GM12878 (cell line): ENCODE results near the gene EAF1. TPM values are rescaled to one million over a fixed set of nuclear protein-coding genes. Genes with fewer than 3 reads are reported as not detected.

ENCODE experiments used
- ATAC-seq: fragments of 200-7000 bp; cut with Tn5 transposase; 3 replicates; pipeline ENCODE4 v1.9.1; 2020; ENCODE audit warnings: mild to moderate bottlenecking, moderate library complexity
- BruUV-seq: library from RNA; stranded (reverse); fragments of 400-500 nt; replicated peaks from 2 replicates; lab custom pipeline; 2021; lab: Mats Ljungman, UMichigan
- CTCF ChIA-PET: fragments of 300-600 bp; sonication (Branson Sonifier 250); formaldehyde crosslinking; extraction: SDS; loops from one replicate; lab custom pipeline; 2021; ENCODE audit warnings: inconsistent platforms; lab: Yijun Ruan, JAX
- POLR2A ChIA-PET: fragments of 350-600 bp; formaldehyde crosslinking; extraction: SDS; loops from one replicate; lab custom pipeline; 2021; ENCODE audit warnings: inconsistent platforms; lab: Charles Lee
- RAD21 ChIA-PET: fragments of 300-600 bp; sonication (Branson Sonifier 250); formaldehyde crosslinking; loops from one replicate; lab custom pipeline; 2023; ENCODE audit warnings: antibody characterized with exemption; ENCODE audit not compliant: unreplicated experiment; lab: Charles Lee
- SMC1A ChIA-PET: fragments of 300-600 bp; sonication (Branson Sonifier 250); formaldehyde crosslinking; loops from one replicate; lab custom pipeline; 2023; ENCODE audit not compliant: unreplicated experiment, uncharacterized antibody; lab: Charles Lee
- DNase-seq: peaks from one replicate; pipeline ENCODE4 v3.0.0-alpha.2; 2011; ENCODE audit warnings: low read depth, low spot score
- FAIRE-seq: peaks from 3 replicates; lab custom pipeline; 2011; peaks lifted over from hg19 to GRCh38; lab: Jason Lieb, UNC
- H2AFZ ChIP-seq: 2 replicates; pipeline ENCODE4 v1.6.0; 2011; ENCODE audit warnings: low read depth, low read length, control low read depth; ENCODE audit not compliant: control insufficient read depth
- H3K27ac ChIP-seq: 2 replicates; pipeline ENCODE4 v1.5.1; 2011; ENCODE audit warnings: control low read depth; ENCODE audit not compliant: control insufficient read depth, insufficient read depth
- H3K27me3 ChIP-seq, 2 experiments: replicated peaks in 1 of 2; 2 replicates each; pipeline versions ENCODE4 v1.6.0 to v1.6.1; 2011; ENCODE audit warnings: low read length in 1 of 2; ENCODE audit not compliant: control insufficient read depth in 2 of 2, insufficient read depth in 2 of 2
- H3K36me3 ChIP-seq, 2 experiments: 2 replicates each; pipeline ENCODE4 v1.5.1; 2011; ENCODE audit warnings: low read length in 1 of 2; ENCODE audit not compliant: control insufficient read depth in 2 of 2, insufficient read depth in 2 of 2
- H3K4me1 ChIP-seq: 2 replicates; pipeline ENCODE4 v1.6.1; 2011; ENCODE audit warnings: mild to moderate bottlenecking, low read length, moderate library complexity, mixed read lengths; ENCODE audit not compliant: control insufficient read depth, insufficient read depth
- H3K4me2 ChIP-seq: 2 replicates; pipeline ENCODE4 v1.6.0; 2011; ENCODE audit warnings: control low read depth; ENCODE audit not compliant: control insufficient read depth, insufficient read depth
- H3K4me3 ChIP-seq: fragments of 200-600 bp; sonication (generic); 2 replicates; pipeline ENCODE4 v1.5.1; 2016
- H3K79me2 ChIP-seq: 2 replicates; pipeline ENCODE4 v1.6.0; 2011; ENCODE audit warnings: low read length; ENCODE audit not compliant: control insufficient read depth, insufficient read depth
- H3K9ac ChIP-seq: 2 replicates; pipeline ENCODE4 v1.8.0; 2011; ENCODE audit warnings: low read length, control low read depth, mixed read lengths; ENCODE audit not compliant: control insufficient read depth, insufficient read depth
- H3K9me3 ChIP-seq: replicated peaks from 3 replicates; pipeline ENCODE4 v1.5.1; 2011; ENCODE audit warnings: mild to moderate bottlenecking, low read length; ENCODE audit not compliant: control insufficient read depth, insufficient read depth
- H4K20me1 ChIP-seq: 2 replicates; pipeline ENCODE4 v1.6.0; 2011; ENCODE audit not compliant: control insufficient read depth, insufficient read depth
- BCLAF1 ChIP-seq: fragments of 450-650 bp; IDR thresholded peaks from 2 replicates; pipeline ENCODE4 v1.6.1; 2017; ENCODE audit warnings: antibody characterized with exemption, mild to moderate bottlenecking, moderate library complexity
- CBX5 ChIP-seq: sonication (generic); IDR thresholded peaks from 2 replicates; pipeline ENCODE4 v1.6.1; 2016; ENCODE audit warnings: low read depth, moderate library complexity, mild to moderate bottlenecking, inconsistent platforms
- CHD1 ChIP-seq: IDR thresholded peaks from 2 replicates; pipeline ENCODE4 v1.6.1; 2012; ENCODE audit warnings: low read depth, low read length, improper control_type of control experiment
- FOS ChIP-seq: IDR thresholded peaks from 3 replicates; pipeline ENCODE4 v1.6.1; 2011; ENCODE audit warnings: borderline replicate concordance; ENCODE audit not compliant: insufficient read length; ENCODE audit errors: extremely low read depth
- HCFC1 ChIP-seq: fragments of 150-350 bp; IDR thresholded peaks from 2 replicates; pipeline ENCODE4 v1.6.1; 2014; ENCODE audit warnings: low read length
- IRF3 ChIP-seq: fragments of 450-650 bp; IDR thresholded peaks from 2 replicates; pipeline ENCODE4 v1.6.1; 2014; ENCODE audit warnings: mild to moderate bottlenecking
- MAX ChIP-seq: IDR thresholded peaks from 2 replicates; pipeline ENCODE4 v1.6.1; 2012; ENCODE audit warnings: low read depth, low read length, improper control_type of control experiment
- POU2F2 ChIP-seq: IDR thresholded peaks from 3 replicates; pipeline ENCODE4 v1.6.1; 2011; ENCODE audit warnings: low read depth, mild to moderate bottlenecking, low read length, borderline replicate concordance
- RELB ChIP-seq: fragments of 450-650 bp; IDR thresholded peaks from 2 replicates; pipeline ENCODE4 v1.6.1; 2017; ENCODE audit warnings: low read depth, mild to moderate bottlenecking, moderate library complexity
- REST ChIP-seq: IDR thresholded peaks from 2 replicates; pipeline ENCODE4 v1.6.1; 2012; ENCODE audit warnings: mild to moderate bottlenecking, low read depth, low read length
- RUNX3 ChIP-seq: IDR thresholded peaks from 2 replicates; pipeline ENCODE4 v1.6.1; 2012; ENCODE audit warnings: low read length, inconsistent platforms
- SMAD1 ChIP-seq: fragments of 450-650 bp; IDR thresholded peaks from 2 replicates; pipeline ENCODE4 v1.6.1; 2018; ENCODE audit warnings: mild to moderate bottlenecking, low read depth; ENCODE audit not compliant: partially characterized antibody
- SMAD5 ChIP-seq: IDR thresholded peaks from 2 replicates; pipeline ENCODE4 v1.6.1; 2016; ENCODE audit warnings: antibody characterized with exemption, low read depth
- SP1 ChIP-seq: IDR thresholded peaks from one replicate; pipeline ENCODE4 v1.6.1; 2011; ENCODE audit warnings: low read depth, low read length
- ZNF217 ChIP-seq: fragments of 450-650 bp; IDR thresholded peaks from 2 replicates; pipeline ENCODE4 v1.6.1; 2017; ENCODE audit warnings: antibody characterized with exemption, mild to moderate bottlenecking
- WGBS: methylation state at CpG from one replicate; pipeline ENCODE4 v1.1.6; 2016; ENCODE audit warnings: low lambda C conversion rate; ENCODE audit not compliant: insufficient replicate concordance, insufficient coverage; ENCODE audit errors: missing lambda C conversion rate; 5-methylcytosine and 5-hydroxymethylcytosine counted together
- in situ Hi-C: fragments of 300-500 bp; cut with MboI; formaldehyde crosslinking; loops from 9 replicates; pipeline ENCODE4 v1.14.3; 2018; ENCODE audit warnings: mixed read lengths
- intact Hi-C: fragments of 100-400 bp; cut with micrococcal nuclease; formaldehyde crosslinking; loops from one replicate; pipeline ENCODE4 v1.14.2; 2022; ENCODE audit not compliant: unreplicated experiment
- polyA plus RNA-seq, 11 experiments: library from polyadenylated mRNA; depleted of rRNA in 4 of 11; unstranded in 6 of 11; stranded (reverse) in 5 of 11; fragments of >200 nt; fragmentation: Nextera tagmentation in 4 of 11; fragmentation: Illumina TruSeq in 1 of 11; extraction: Ambion mirVana in 4 of 11; extraction: Trizol in 1 of 11; gene quantifications; 1 replicate in 1 of 11; 2 replicates in 10 of 11; pipeline versions ENCODE4 v1.2.1 to v1.2.3, GENCODE V29; 2011 to 2016; ENCODE audit warnings: inconsistent platforms in 2 of 11, missing spikeins in 2 of 11, low read depth in 1 of 11
- total RNA-seq, 4 experiments: library from RNA; depleted of rRNA in 3 of 4; stranded (reverse); fragments of >200 nt in 3 of 4; fragmentation: Illumina TruSeq in 1 of 4; extraction: Trizol in 1 of 4; gene quantifications; 2 replicates each; pipeline versions ENCODE4 v1.2.1 to v1.2.3, GENCODE V29; 2013 to 2021

Gene EAF1
- total and polyA plus RNA-seq, 10 of the 15 experiments (the other 5 are each of a cell fraction or from before 2014, with no cell fraction given), result 6.8 to 21.6 (median 15.6) TPM

- H3K27ac ChIP-seq, result no peak overlapping the region
- no peak for TF ChIP-seq BCLAF1
- no peak for TF ChIP-seq RELB
- no peak for TF ChIP-seq CHD1
- TF ChIP-seq HCFC1, result no peak
- TF ChIP-seq POU2F2, result no peak
- no peak for TF ChIP-seq REST
- TF ChIP-seq SP1, result no peak
- TF ChIP-seq RUNX3, result no peak
- no peak for TF ChIP-seq MAX
- no peak for TF ChIP-seq IRF3
- TF ChIP-seq SMAD1, result no peak
- no peak for TF ChIP-seq ZNF217
- no peak for TF ChIP-seq SMAD5
- TF ChIP-seq FOS, result no peak
- TF ChIP-seq CBX5, result no peak
- H3K9ac ChIP-seq, result no peak overlapping the region
- ATAC-seq, result no peak
- RAD21 ChIA-PET, result no interaction called here
- H3K36me3 ChIP-seq, result no peaks in the 10 kb centered on the region
- no peak for FAIRE-seq
- no peaks in the 10 kb centered on the region for H3K79me2 ChIP-seq
- no peak for DNase-seq
- CTCF ChIA-PET, result interaction anchor here (1.1 kb wide), 1 partner anchor 53 kb away, joined by 3 read pairs; no protein-coding TSS in a partner anchor
- no peak overlapping the region for H2AFZ ChIP-seq
- no peaks in the 10 kb centered on the region for H3K9me3 ChIP-seq
- in situ Hi-C loops (no loop called here), intact Hi-C loops (no loop called here)
- no peak overlapping the region for H3K4me2 ChIP-seq
- BruUV-seq, result no TSS peak
- no peaks in the 10 kb centered on the region for H3K4me1 ChIP-seq
- POLR2A ChIA-PET, result no interaction called here
- H3K27me3 ChIP-seq, result no peaks in the 10 kb centered on the region
- 85% methylated on average over 7 of the region's 7 CpGs for WGBS
- H4K20me1 ChIP-seq, result no peaks in the 10 kb centered on the region
- no peak overlapping the region for H3K4me3 ChIP-seq
- SMC1A ChIA-PET, result interaction anchor here (1.0 kb wide), 1 partner anchor 9 kb away, joined by 5 read pairs; no protein-coding TSS in a partner anchor
Measured at GRCh38 chr3:15458212-15458780, 30.9 kb downstream of the EAF1 start.
